Esophagus squamous epithelium (tissue), 5 donors: ENCODE results near the gene LRRC53. TPM values are rescaled to one million over a fixed set of nuclear protein-coding genes. Genes with fewer than 3 reads are reported as not detected.

Source experiments
- DNase-seq: peaks from one replicate; lab custom pipeline; 2025; lab: John Stamatoyannopoulos, UW
- H3K27ac ChIP-seq, 4 donors: fragments of 200-600 bp; sonication (generic); one replicate each; pipeline ENCODE4 v1.5.1; 2016 to 2019; ENCODE audit warnings: mild to moderate bottlenecking in 1 of 4
- H3K27me3 ChIP-seq, 4 donors: fragments of 200-600 bp; sonication (generic); 1 replicate in 3 of 4; 2 replicates in 1 of 4; pipeline versions ENCODE4 v1.5.1 to v1.6.0; 2017 to 2021; ENCODE audit warnings: antibody characterized with exemption in 1 of 4
- H3K36me3 ChIP-seq, 3 donors: fragments of 200-600 bp; sonication (generic); one replicate each; pipeline ENCODE4 v1.5.1; 2016 to 2019
- H3K4me1 ChIP-seq, 3 donors: fragments of 200-600 bp; sonication (generic); one replicate each; pipeline ENCODE4 v1.5.1; 2017 to 2019
- H3K4me3 ChIP-seq, 4 donors: fragments of 200-600 bp; sonication (generic); 1 replicate in 3 of 4; 2 replicates in 1 of 4; pipeline ENCODE4 v1.5.1; 2016 to 2019; ENCODE audit warnings: mild to moderate bottlenecking in 2 of 4, moderate library complexity in 1 of 4
- H3K9me3 ChIP-seq, 3 donors: fragments of 200-600 bp; sonication (generic); one replicate each; pipeline ENCODE4 v1.5.1; 2016 to 2019
- CTCF ChIP-seq, 6 experiments: fragments of 450-650 bp in 4 of 6; fragments of 200-600 bp in 2 of 6; sonication (generic) in 2 of 6; IDR thresholded peaks; one replicate each; pipeline ENCODE4 v1.5.1; 2016 to 2019; ENCODE audit warnings: antibody characterized with exemption in 6 of 6, mild to moderate bottlenecking in 4 of 6, moderate library complexity in 4 of 6
- POLR2A ChIP-seq, 4 donors: fragments of 450-650 bp; IDR thresholded peaks; one replicate each; pipeline ENCODE4 v1.6.1; 2017; ENCODE audit warnings: antibody characterized with exemption in 4 of 4, mild to moderate bottlenecking in 4 of 4, moderate library complexity in 3 of 4
- WGBS, 2 donors: methylation state at CpG; one replicate each; pipeline ENCODE4 v1.1.5; 2018; 5-methylcytosine and 5-hydroxymethylcytosine counted together
- intact Hi-C: fragments of 100-400 bp; cut with DNase I; formaldehyde crosslinking; loops from one replicate; pipeline ENCODE4 v1.15.0; 2022
- total RNA-seq, 4 donors: library from RNA; depleted of rRNA; stranded (reverse); fragments of >200 nt; gene quantifications; one replicate each; pipeline ENCODE4 v1.1.0, GENCODE V29; 2016
- donor health status: DM: yes; HTN: yes; CAD: no.

Gene LRRC53
- total RNA-seq, 4 donors from 2014 or later, result not detected

- 88% methylated on average over 2 of the region's 2 CpGs for WGBS, 2 donors
- TF ChIP-seq POLR2A (IDR thresholded peaks at IDR 0.05) (no peak), CTCF (IDR thresholded peaks at IDR 0.05) (no peak)
- DNase-seq, result no peak
- Histone ChIP-seq H3K36me3 (no peaks in the 10 kb centered on the region), H3K4me3 (no peak overlapping the region), H3K9me3 (no peaks in the 10 kb centered on the region), H3K4me1 (no peaks in the 10 kb centered on the region), H3K27ac (no peak overlapping the region), H3K27me3 (no peaks in the 10 kb centered on the region)
- intact Hi-C loops, result no loop called here
Observed at GRCh38 chr1:74423471-74423870, 88.9 kb downstream of the LRRC53 start.

- WGBS, 2 donors, result 63 to 66% methylated on average over 4 of the region's 4 CpGs
- DNase-seq, result no peak
- no peak for TF ChIP-seq CTCF (IDR thresholded peaks at IDR 0.05)
- Histone ChIP-seq H3K4me1 (no peaks in the 10 kb centered on the region), H3K27me3 (no peaks in the 10 kb centered on the region), H3K27ac (no peak overlapping the region), H3K9me3 (no peaks in the 10 kb centered on the region), H3K36me3 (no peaks in the 10 kb centered on the region), H3K4me3 (no peak overlapping the region)
- intact Hi-C loops, result no loop called here
Observed at GRCh38 chr1:74422421-74423292, 89.8 kb downstream of the LRRC53 start.

- DNase-seq, result no peak
- no peaks in the 10 kb centered on the region for H3K4me1 ChIP-seq
- no peaks in the 10 kb centered on the region for H3K9me3 ChIP-seq
- H3K36me3 ChIP-seq, result no peaks in the 10 kb centered on the region
- H3K4me3 ChIP-seq, result no peak overlapping the region
- H3K27ac ChIP-seq, result no peak overlapping the region
- WGBS, 2 donors, result 63 to 78% methylated on average over 2 of the region's 2 CpGs
- no peaks in the 10 kb centered on the region for H3K27me3 ChIP-seq
- intact Hi-C loops, result no loop called here
- no peak for TF ChIP-seq CTCF (IDR thresholded peaks at IDR 0.05)
- TF ChIP-seq POLR2A (IDR thresholded peaks at IDR 0.05), result no peak
Observed at GRCh38 chr1:74420467-74420866, 91.9 kb downstream of the LRRC53 start.

Other genes starting within 250 kb of the LRRC53 start
- gene ERICH3, start 161.2 kb upstream of the LRRC53 start, total RNA-seq, result not detected
- 10 to 100 TPM; 22.3 to 32.6 (median 27.7) TPM for gene CRYZ, start 220.4 kb upstream of the LRRC53 start, total RNA-seq
- 10 to 100 TPM in 3 of 4 donors, 1 to 10 TPM in 1; 6.7 to 19.6 (median 12.3) TPM for gene TYW3, start 220.5 kb upstream of the LRRC53 start, total RNA-seq